HFFc6 (cell line): ENCODE measurements around the gene SNX5. TPM values are rescaled to one million over a fixed set of nuclear protein-coding genes. Genes with fewer than 3 reads are reported as not detected.

Experiments
- DNase-seq: peaks from one replicate; pipeline ENCODE4 v3.0.0-alpha.2; 2018
- H3K27ac Mint-ChIP-seq: 2 replicates; pipeline ENCODE4 v1.8.0; 2020; ENCODE audit warnings: mild to moderate bottlenecking, mixed read lengths
- H3K27me3 Mint-ChIP-seq: 2 replicates; pipeline ENCODE4 v1.8.0; 2021; ENCODE audit warnings: mild to moderate bottlenecking, moderate library complexity, mixed read lengths; ENCODE audit not compliant: insufficient read depth
- H3K36me3 Mint-ChIP-seq: 2 replicates; pipeline ENCODE4 v1.8.0; 2021; ENCODE audit warnings: low read depth, mixed read lengths
- H3K4me1 Mint-ChIP-seq: 2 replicates; pipeline ENCODE4 v1.8.0; 2020; ENCODE audit warnings: low read depth, mixed read lengths
- H3K4me3 Mint-ChIP-seq: 2 replicates; pipeline ENCODE4 v1.8.0; 2020; ENCODE audit warnings: mild to moderate bottlenecking, moderate library complexity, mixed read lengths
- H3K9me3 Mint-ChIP-seq: 2 replicates; pipeline ENCODE4 v1.8.0; 2020; ENCODE audit warnings: mild to moderate bottlenecking, mixed read lengths
- total RNA-seq, 6 experiments: library from RNA; stranded (reverse); fragmentation: NEBNext Ultra II Directional; extraction: Animal tissue kit (Norgen Biotek cat#: 25700); gene quantifications; 2 replicates in 1 of 6; 3 replicates in 5 of 6; pipeline ENCODE4 v1.2.3, GENCODE V29; 2021
- TF ChIP-seq, protein P1 (sequence below): fragments of 200-600 bp; sonication (generic); IDR thresholded peaks from 2 replicates; pipeline ENCODE4 v1.5.0; 2021; ENCODE audit warnings: antibody characterized with exemption, mild to moderate bottlenecking

SNX5 gene
- total RNA-seq, 6 experiments from 2014 or later: 69.6 to 97.5 (median 81.8) TPM

DNA sequence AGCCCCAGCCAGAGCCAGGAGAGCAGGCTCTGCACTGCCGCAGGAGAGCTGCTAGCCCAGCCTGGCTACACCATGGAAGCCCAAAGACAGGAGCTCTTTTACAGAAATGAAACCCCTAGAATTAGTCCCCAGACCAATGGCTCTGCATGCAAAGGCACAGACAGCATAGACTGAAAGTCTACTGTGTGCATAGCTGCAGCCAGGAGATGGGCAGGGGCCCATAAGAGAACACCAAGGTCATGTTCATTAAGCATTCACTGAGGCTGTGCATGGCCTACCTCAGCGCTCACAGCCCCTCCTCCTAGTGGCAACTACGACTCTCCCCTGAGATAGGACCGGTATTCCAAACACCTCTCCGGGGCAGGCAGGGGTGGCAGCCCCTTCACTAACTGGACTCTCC, 34.9 kb downstream of the SNX5 start:
- DNase-seq: no peak
- no peak overlapping the region for H3K27ac Mint-ChIP-seq
- peaks cover 5% of the 10 kb centered on the region; the same call in 1 of the 2 replicates for H3K36me3 Mint-ChIP-seq
- peaks cover 4% of the 10 kb centered on the region; the same call in 1 of the 2 replicates for H3K27me3 Mint-ChIP-seq
- no peak overlapping the region for H3K4me3 Mint-ChIP-seq
- TF ChIP-seq, protein P1, sequence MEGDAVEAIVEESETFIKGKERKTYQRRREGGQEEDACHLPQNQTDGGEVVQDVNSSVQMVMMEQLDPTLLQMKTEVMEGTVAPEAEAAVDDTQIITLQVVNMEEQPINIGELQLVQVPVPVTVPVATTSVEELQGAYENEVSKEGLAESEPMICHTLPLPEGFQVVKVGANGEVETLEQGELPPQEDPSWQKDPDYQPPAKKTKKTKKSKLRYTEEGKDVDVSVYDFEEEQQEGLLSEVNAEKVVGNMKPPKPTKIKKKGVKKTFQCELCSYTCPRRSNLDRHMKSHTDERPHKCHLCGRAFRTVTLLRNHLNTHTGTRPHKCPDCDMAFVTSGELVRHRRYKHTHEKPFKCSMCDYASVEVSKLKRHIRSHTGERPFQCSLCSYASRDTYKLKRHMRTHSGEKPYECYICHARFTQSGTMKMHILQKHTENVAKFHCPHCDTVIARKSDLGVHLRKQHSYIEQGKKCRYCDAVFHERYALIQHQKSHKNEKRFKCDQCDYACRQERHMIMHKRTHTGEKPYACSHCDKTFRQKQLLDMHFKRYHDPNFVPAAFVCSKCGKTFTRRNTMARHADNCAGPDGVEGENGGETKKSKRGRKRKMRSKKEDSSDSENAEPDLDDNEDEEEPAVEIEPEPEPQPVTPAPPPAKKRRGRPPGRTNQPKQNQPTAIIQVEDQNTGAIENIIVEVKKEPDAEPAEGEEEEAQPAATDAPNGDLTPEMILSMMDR: no peak
- H3K4me1 Mint-ChIP-seq: peaks cover 24% of the 10 kb centered on the region
- peaks cover 6% of the 10 kb centered on the region for H3K9me3 Mint-ChIP-seq

DNA sequence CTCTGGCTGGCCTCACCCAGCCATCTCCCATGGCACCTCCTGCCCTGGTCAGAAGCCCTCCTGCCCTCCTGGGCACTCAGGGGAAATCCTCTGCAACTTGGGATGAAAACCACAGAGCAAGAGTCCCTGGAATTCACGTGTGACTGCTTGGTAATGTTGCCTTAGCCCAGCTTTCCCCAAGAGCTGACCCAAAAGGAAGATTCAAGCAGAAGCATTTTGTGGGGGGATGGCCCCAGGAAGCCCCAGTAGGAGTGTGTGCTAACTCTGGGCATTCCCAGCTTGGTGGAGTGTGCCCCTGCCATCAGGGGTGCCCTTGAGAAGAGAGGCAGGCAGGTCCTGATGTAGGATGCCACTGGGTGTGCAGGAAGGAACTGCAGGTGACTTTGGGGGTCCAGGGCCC, 35.5 kb downstream of the SNX5 start:
- no peak overlapping the region for H3K27ac Mint-ChIP-seq
- peaks cover 4% of the 10 kb centered on the region; the same call in 1 of the 2 replicates for H3K27me3 Mint-ChIP-seq
- no peak overlapping the region for H3K4me3 Mint-ChIP-seq
- peaks cover 6% of the 10 kb centered on the region for H3K9me3 Mint-ChIP-seq
- peaks cover 5% of the 10 kb centered on the region; the same call in 1 of the 2 replicates for H3K36me3 Mint-ChIP-seq
- peaks cover 23% of the 10 kb centered on the region for H3K4me1 Mint-ChIP-seq
- DNase-seq: no peak
- TF ChIP-seq, protein P1: no peak

DNA sequence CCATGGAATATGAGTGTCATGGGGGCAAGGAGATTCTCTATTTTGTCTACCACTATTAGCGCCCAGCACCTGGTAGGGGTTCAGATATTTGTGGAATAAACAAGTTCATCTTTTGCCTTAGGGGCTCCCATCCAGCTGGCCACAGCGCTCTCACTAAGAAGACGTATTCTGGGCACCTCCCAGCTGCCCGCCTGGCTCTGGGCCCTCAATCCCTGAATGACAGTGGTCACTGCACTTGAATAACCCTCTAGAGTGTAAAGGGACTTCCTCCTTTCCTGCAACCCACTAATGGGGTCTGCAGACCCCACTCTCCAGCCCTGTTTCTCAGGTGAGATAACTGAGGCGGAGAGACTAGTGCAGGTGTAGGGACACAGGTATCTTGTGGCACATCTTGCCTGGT, 36.2 kb downstream of the SNX5 start:
- Mint-ChIP-seq H3K27ac (no peak overlapping the region), H3K4me3 (no peak overlapping the region), H3K27me3 (peaks cover 4% of the 10 kb centered on the region; the same call in 1 of the 2 replicates), H3K4me1 (peaks cover 16% of the 10 kb centered on the region), H3K9me3 (peaks cover 6% of the 10 kb centered on the region), H3K36me3 (peaks cover 5% of the 10 kb centered on the region; the same call in 1 of the 2 replicates)
- TF ChIP-seq, protein P1: no peak
- DNase-seq: no peak

GRCh38 chr20:17931513-17931912, 37.1 kb downstream of the SNX5 start:
- DNase-seq: no peak
- H3K27ac Mint-ChIP-seq: no peak overlapping the region
- peaks cover 7% of the 10 kb centered on the region for H3K4me1 Mint-ChIP-seq
- TF ChIP-seq, protein P1: no peak
- no peak overlapping the region for H3K4me3 Mint-ChIP-seq
- H3K9me3 Mint-ChIP-seq: peaks cover 6% of the 10 kb centered on the region
- H3K27me3 Mint-ChIP-seq: peaks cover 10% of the 10 kb centered on the region; the same call in 1 of the 2 replicates
- H3K36me3 Mint-ChIP-seq: peaks cover 5% of the 10 kb centered on the region; the same call in 1 of the 2 replicates

- Mint-ChIP-seq H3K27ac (no peak overlapping the region), H3K4me3 (no peak overlapping the region)
These were observed 39.8 kb downstream of the SNX5 start for GRCh38 chr20:17928633-17929311.

More at GRCh38 chr20:17928633-17929311, 39.8 kb downstream of the SNX5 start:
- TF ChIP-seq, protein P1: no peak
- Mint-ChIP-seq H3K4me1 (0 out of 2 replicates have a peak, but pooled peaks cover 5% of the 10 kb centered on the region), H3K36me3 (peaks cover 5% of the 10 kb centered on the region; the same call in 1 of the 2 replicates), H3K9me3 (peaks cover 6% of the 10 kb centered on the region), H3K27me3 (peaks cover 15% of the 10 kb centered on the region)
- DNase-seq: no peak
